B cell (primary cell): Measurements from ENCODE around the gene MAD2L1BP. TPM values are rescaled to one million over a fixed set of nuclear protein-coding genes. Genes with fewer than 3 reads are reported as not detected.

ENCODE experiments used
- ATAC-seq: fragments of 200-7000 bp; cut with Tn5 transposase; one replicate; pipeline ENCODE4 v1.10.0; 2021; ENCODE audit warnings: low read depth, mild to moderate bottlenecking, moderate number of reproducible peaks, moderate library complexity
- CTCF ChIA-PET: fragments of 350-600 bp; sonication (Branson Sonifier 250); formaldehyde crosslinking; loops from one replicate; lab custom pipeline; 2021; ENCODE audit warnings: antibody characterized with exemption, inconsistent platforms; lab: Charles Lee
- POLR2A ChIA-PET: fragments of 350-600 bp; sonication (Branson Sonifier 250); formaldehyde crosslinking; loops from one replicate; lab custom pipeline; 2021; ENCODE audit warnings: antibody characterized with exemption; lab: Charles Lee
- DNase-seq: peaks from one replicate; pipeline ENCODE4 v3.0.0; 2013
- H2AFZ ChIP-seq: 2 replicates; pipeline ENCODE4 v1.6.1; 2012; ENCODE audit warnings: mild to moderate bottlenecking, low read depth, low read length; ENCODE audit not compliant: insufficient read depth, poor library complexity, severe bottlenecking
- H3K27ac ChIP-seq, 2 donors: 1 replicate in 1 of 2; 2 replicates in 1 of 2; pipeline ENCODE4 v1.5.1; 2012 to 2013; ENCODE audit warnings: low read length in 2 of 2, mild to moderate bottlenecking in 2 of 2, moderate library complexity in 1 of 2
- H3K27me3 ChIP-seq, 4 experiments: fragments of 200-600 bp in 1 of 4; sonication (generic) in 1 of 4; replicated peaks in 1 of 4; 1 replicate in 2 of 4; 2 replicates in 2 of 4; pipeline versions ENCODE4 v1.6.1 to v1.7.0; 2013 to 2016; ENCODE audit warnings: low read length in 3 of 4, mild to moderate bottlenecking in 2 of 4, mixed read lengths in 1 of 4, moderate library complexity in 1 of 4; ENCODE audit not compliant: insufficient read depth in 4 of 4, control insufficient read depth in 3 of 4; ENCODE audit errors: control extremely low read depth in 1 of 4
- H3K36me3 ChIP-seq, 2 experiments: replicated peaks in 1 of 2; 1 replicate in 1 of 2; 2 replicates in 1 of 2; pipeline versions ENCODE4 v1.6.1 to v1.7.1; 2013; ENCODE audit warnings: low read length in 1 of 2; ENCODE audit not compliant: insufficient read depth in 2 of 2, control insufficient read depth in 1 of 2; ENCODE audit errors: control extremely low read depth in 1 of 2, extremely low read depth in 1 of 2
- H3K4me1 ChIP-seq, 2 donors: fragments of 200-600 bp in 1 of 2; sonication (generic) in 1 of 2; 1 replicate in 1 of 2; 2 replicates in 1 of 2; pipeline versions ENCODE4 v1.5.1 to v1.6.1; 2013 to 2017; ENCODE audit warnings: low read length in 2 of 2; ENCODE audit not compliant: control insufficient read depth in 2 of 2, insufficient read depth in 2 of 2
- H3K4me2 ChIP-seq: replicated peaks from 2 replicates; pipeline ENCODE3; 2012; ENCODE audit warnings: mild to moderate bottlenecking, low read depth, low read length; ENCODE audit not compliant: poor library complexity, severe bottlenecking
- H3K4me3 ChIP-seq, 5 experiments: fragments of 200-600 bp in 1 of 5; sonication (generic) in 1 of 5; 1 replicate in 3 of 5; 2 replicates in 2 of 5; pipeline versions ENCODE4 v1.5.1 to v1.7.0; 2011 to 2016; ENCODE audit warnings: low read length in 4 of 5, mild to moderate bottlenecking in 4 of 5, low read depth in 2 of 5, control low read depth in 1 of 5, moderate library complexity in 1 of 5; ENCODE audit not compliant: insufficient read depth in 1 of 5; ENCODE audit errors: control extremely low read depth in 1 of 5, extremely low read depth in 1 of 5
- H3K79me2 ChIP-seq: fragments of 200-600 bp; sonication (generic); one replicate; pipeline ENCODE4 v1.6.0; 2016; ENCODE audit warnings: low read length; ENCODE audit not compliant: control insufficient read depth, insufficient read depth
- H3K9ac ChIP-seq: fragments of 200-600 bp; sonication (generic); 2 replicates; pipeline ENCODE4 v1.6.1; 2017; ENCODE audit warnings: mild to moderate bottlenecking, low read length, moderate library complexity
- H3K9me3 ChIP-seq, 3 donors: one replicate each; pipeline versions ENCODE4 v1.6.1 to v1.7.1; 2013; ENCODE audit warnings: low read length in 2 of 3; ENCODE audit not compliant: control insufficient read depth in 2 of 3, insufficient read depth in 1 of 3; ENCODE audit errors: control extremely low read depth in 1 of 3
- H4K20me1 ChIP-seq: 2 replicates; pipeline ENCODE4 v1.6.0; 2012; ENCODE audit warnings: mild to moderate bottlenecking, low read length; ENCODE audit not compliant: insufficient read depth, control insufficient read depth, poor library complexity, severe bottlenecking
- H3K27ac Mint-ChIP-seq: one replicate; pipeline ENCODE4 v1.8.0; 2021; ENCODE audit warnings: mixed read lengths
- H3K27me3 Mint-ChIP-seq: one replicate; pipeline ENCODE4 v1.8.0; 2021; ENCODE audit warnings: mixed read lengths
- H3K4me1 Mint-ChIP-seq: one replicate; pipeline ENCODE4 v1.8.0; 2021; ENCODE audit warnings: mixed read lengths
- H3K4me3 Mint-ChIP-seq: one replicate; pipeline ENCODE4 v1.8.0; 2021; ENCODE audit warnings: mixed read lengths
- H3K9me3 Mint-ChIP-seq: one replicate; pipeline ENCODE4 v1.8.0; 2022; ENCODE audit warnings: mixed read lengths; ENCODE audit not compliant: insufficient read depth
- CTCF ChIP-seq: fragments of 200-600 bp; IDR thresholded peaks from one replicate; pipeline ENCODE4 v1.8.0; 2022; ENCODE audit warnings: antibody characterized with exemption, mild to moderate bottlenecking
- EZH2 ChIP-seq: IDR thresholded peaks from 2 replicates; pipeline ENCODE4 v1.6.1; 2012; ENCODE audit warnings: borderline replicate concordance, low read depth, mild to moderate bottlenecking, moderate library complexity, low read length; ENCODE audit not compliant: insufficient read depth, poor library complexity, severe bottlenecking
- WGBS: methylation state at CpG from one replicate; pipeline ENCODE4 v1.1.5; 2013; ENCODE audit warnings: missing lambda C conversion rate; ENCODE audit not compliant: insufficient coverage; 5-methylcytosine and 5-hydroxymethylcytosine counted together
- intact Hi-C: fragments of 100-400 bp; cut with micrococcal nuclease; formaldehyde crosslinking; loops from one replicate; pipeline ENCODE4 v1.10.0; 2022
- polyA plus RNA-seq: library from polyadenylated mRNA; depleted of rRNA; stranded (reverse); fragments of >200 nt; gene quantifications from 2 replicates; pipeline ENCODE4 v1.2.3, GENCODE V29; 2012
- total RNA-seq, 2 donors: library from RNA; stranded (reverse); fragments of 120-200 nt in 1 of 2; gene quantifications; 1 replicate in 1 of 2; 2 replicates in 1 of 2; pipeline versions ENCODE4 v1.2.3 to v1.2.4, GENCODE V29; 2013 to 2022

MAD2L1BP gene
- total and polyA plus RNA-seq, 2 donors (not counting 1 experiment from before 2014, with no cell fraction given) = 32.7 to 35.4 TPM

DNA sequence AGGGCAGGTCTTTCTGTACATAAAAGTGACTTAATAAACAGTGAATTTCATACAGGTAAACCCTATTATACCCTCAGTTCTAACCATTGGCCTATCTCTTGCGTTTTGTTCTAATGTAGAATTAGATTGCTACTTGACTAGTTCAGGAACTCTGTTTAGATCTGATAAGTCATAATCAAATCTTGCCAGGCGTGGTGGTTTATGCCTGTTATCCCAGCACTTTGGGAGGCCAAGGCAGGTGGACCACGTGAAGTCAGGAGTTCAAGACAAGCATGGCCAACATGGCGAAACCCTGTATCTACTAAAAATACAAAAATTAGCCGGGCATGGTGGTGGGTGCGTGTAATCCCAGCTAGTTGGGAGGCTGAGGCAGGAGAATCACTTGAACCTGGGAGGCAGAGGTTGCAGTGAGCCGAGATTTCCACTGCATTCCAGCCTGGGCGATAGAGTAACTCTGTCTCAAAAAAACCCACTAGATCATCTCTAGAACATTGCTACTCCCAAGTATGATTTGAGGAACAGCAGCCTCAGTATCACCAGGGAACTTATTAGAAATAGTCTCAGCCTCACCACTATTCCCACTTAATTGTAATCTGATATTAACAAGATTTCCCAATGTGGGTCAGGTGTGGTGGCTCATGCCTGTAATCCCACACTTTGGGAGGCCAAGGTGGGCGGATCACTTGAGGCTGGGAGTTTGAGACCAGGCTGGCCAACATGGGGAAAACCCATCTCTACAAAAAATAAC, 18.7 kb upstream of the MAD2L1BP start:
- no peak for TF ChIP-seq CTCF
- TF ChIP-seq EZH2 = no peak
- H3K4me3 ChIP-seq = no peak overlapping the region
- peaks cover 3 to 4% of the 10 kb centered on the region in 2 donors for H3K4me1 ChIP-seq
- H3K9ac ChIP-seq = no peak overlapping the region
- Mint-ChIP-seq H3K4me1 (peaks cover 6% of the 10 kb centered on the region), H3K27me3 (no peaks in the 10 kb centered on the region), H3K4me3 (no peak overlapping the region), H3K9me3 (no peaks in the 10 kb centered on the region), H3K27ac (no peak overlapping the region)
- H2AFZ ChIP-seq = no peak overlapping the region
- no peak for DNase-seq
- 97% methylated on average over 4 of the region's 9 CpGs for WGBS
- POLR2A ChIA-PET = no interaction called here
- no peak overlapping the region for H3K27ac ChIP-seq
- intact Hi-C loops = no loop called here
- H4K20me1 ChIP-seq = no peaks in the 10 kb centered on the region
- peaks cover 6 to 42% of the 10 kb centered on the region in 2 experiments for H3K36me3 ChIP-seq
- no peaks in the 10 kb centered on the region for H3K79me2 ChIP-seq
- H3K9me3 ChIP-seq = no peaks in the 10 kb centered on the region
- H3K4me2 ChIP-seq = no peak overlapping the region
- CTCF ChIA-PET = interaction anchor here (0.7 kb wide), 1 partner anchor 724 kb away, joined by 3 read pairs; no protein-coding TSS in a partner anchor
- no peak for ATAC-seq
- H3K27me3 ChIP-seq = no peaks in the 10 kb centered on the region
